SJSA1 (cell line): ENCODE measurements around the gene HOXA13. TPM values are rescaled to one million over a fixed set of nuclear protein-coding genes. Genes with fewer than 3 reads are reported as not detected.

Experiments
- DNase-seq, 2 experiments: peaks; one replicate each; pipeline ENCODE4 v3.0.0-alpha.2; 2015 to 2020; ENCODE audit warnings: low spot score in 2 of 2, low read depth in 1 of 2
- H3K27ac ChIP-seq: fragments of 250-450 bp; sonication (Bioruptor Pico); 2 replicates; pipeline ENCODE4 v1.5.1; 2020; ENCODE audit warnings: mild to moderate bottlenecking, moderate library complexity
- H3K27me3 ChIP-seq: fragments of 250-450 bp; sonication (Bioruptor Pico); replicated peaks from 2 replicates; pipeline ENCODE4 v1.5.1; 2020; ENCODE audit warnings: mild to moderate bottlenecking, moderate library complexity
- H3K36me3 ChIP-seq: fragments of 250-450 bp; sonication (Bioruptor Pico); 2 replicates; pipeline ENCODE4 v1.5.1; 2020; ENCODE audit warnings: mild to moderate bottlenecking
- H3K4me1 ChIP-seq: fragments of 250-450 bp; sonication (Bioruptor Pico); replicated peaks from 2 replicates; pipeline ENCODE4 v1.6.1; 2021; ENCODE audit warnings: mild to moderate bottlenecking
- H3K4me3 ChIP-seq: fragments of 250-450 bp; sonication (Bioruptor Pico); 2 replicates; pipeline ENCODE4 v1.5.1; 2020; ENCODE audit warnings: mild to moderate bottlenecking
- H3K9me3 ChIP-seq: fragments of 250-450 bp; sonication (Bioruptor Pico); replicated peaks from 2 replicates; pipeline ENCODE4 v1.5.1; 2020; ENCODE audit warnings: mild to moderate bottlenecking
- total RNA-seq: library from RNA; depleted of rRNA; stranded (reverse); fragments of >200 nt; shearing (Covaris generic); gene quantifications from 2 replicates; pipeline ENCODE4 v1.2.3, GENCODE V29; 2014

Gene HOXA13
- total RNA-seq, 1 experiment from 2014 or later = 2.5 TPM

DNA sequence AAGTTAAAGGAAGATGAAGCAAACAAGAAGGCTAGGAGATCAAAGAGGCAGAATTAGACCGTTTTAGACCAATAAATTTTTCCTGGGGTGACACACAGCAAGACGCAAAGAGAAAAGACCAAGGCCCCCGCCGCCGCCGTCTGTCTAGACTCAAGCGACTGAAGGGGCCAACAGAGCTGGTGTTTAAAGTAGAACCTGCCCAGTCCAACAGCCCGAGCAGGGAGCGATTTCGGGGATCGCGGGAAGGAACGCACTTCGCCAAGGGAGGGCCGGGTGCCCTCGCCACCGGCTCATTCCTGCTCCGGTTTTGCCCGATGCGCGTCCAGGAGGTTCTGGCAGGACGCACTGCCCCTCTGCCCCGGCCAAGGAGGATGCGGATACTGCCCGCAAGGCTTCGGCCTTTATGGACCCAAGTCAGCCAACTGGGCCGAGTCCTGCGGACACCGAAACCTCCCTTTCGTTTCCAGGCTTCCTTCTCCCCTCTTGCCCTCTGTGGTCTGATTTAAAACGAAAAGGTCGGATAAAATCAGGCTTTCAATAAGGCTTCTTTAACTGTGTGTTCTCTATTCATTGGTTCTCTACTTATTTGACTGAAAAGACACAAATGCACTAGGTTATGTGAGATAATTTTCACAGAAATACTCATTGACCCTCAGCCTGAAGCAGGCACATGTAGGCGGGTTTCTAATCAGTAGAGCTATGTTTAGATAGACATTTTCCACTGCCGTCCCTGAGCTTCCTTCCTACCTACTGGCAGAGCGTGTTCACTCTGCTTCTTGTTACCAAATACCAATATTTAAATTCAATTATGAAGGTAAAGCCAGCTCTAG is 41.2 kb downstream of the HOXA13 start:
- Histone ChIP-seq H3K36me3 (peaks cover 16% of the 10 kb centered on the region), H3K27me3 (no peaks in the 10 kb centered on the region; the same call in 1 of the 2 replicates), H3K27ac (no peak overlapping the region), H3K9me3 (no peaks in the 10 kb centered on the region), H3K4me3 (no peak overlapping the region), H3K4me1 (peaks cover 24% of the 10 kb centered on the region)
- no peak for DNase-seq

DNA sequence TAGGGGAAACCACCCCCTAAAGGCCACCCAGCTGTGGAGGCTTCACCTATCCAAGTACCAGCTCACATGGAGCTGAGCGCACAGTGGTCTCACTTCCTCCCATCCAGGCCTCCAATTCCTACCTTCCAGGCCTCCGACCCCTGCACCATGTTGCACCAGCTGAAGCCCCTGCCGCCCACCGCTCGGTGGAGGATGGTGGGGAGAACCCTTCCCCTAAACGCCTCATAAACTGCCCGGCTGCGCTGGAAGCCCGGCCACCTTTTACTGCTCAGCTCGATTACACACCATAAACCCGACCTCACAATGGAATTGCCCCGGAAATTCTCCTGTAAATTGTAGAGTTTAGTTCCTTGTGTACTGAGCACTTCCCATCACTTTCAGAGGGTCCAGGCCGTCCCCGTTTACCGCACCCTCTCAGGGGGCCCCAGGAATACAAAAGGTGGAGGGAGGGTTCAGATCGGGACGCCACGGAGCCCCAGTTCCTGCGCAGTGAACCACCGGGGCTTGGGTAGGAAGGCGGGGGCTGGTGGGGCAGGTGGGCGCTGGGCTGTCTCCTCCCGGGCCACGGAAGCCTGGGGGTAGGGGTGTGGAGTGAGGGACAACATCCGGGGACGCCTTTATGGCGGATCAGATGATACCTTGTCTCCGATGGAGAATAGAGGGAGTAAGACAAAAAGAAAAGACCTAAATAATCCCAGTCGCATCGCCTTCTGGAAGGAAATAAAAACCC is 42.0 kb downstream of the HOXA13 start:
- no peaks in the 10 kb centered on the region for H3K9me3 ChIP-seq
- peaks cover 8% of the 10 kb centered on the region for H3K36me3 ChIP-seq
- H3K4me1 ChIP-seq = peaks cover 17% of the 10 kb centered on the region
- DNase-seq = no peak
- H3K27ac ChIP-seq = no peak overlapping the region
- no peaks in the 10 kb centered on the region; the same call in 1 of the 2 replicates for H3K27me3 ChIP-seq
- H3K4me3 ChIP-seq = no peak overlapping the region

DNA sequence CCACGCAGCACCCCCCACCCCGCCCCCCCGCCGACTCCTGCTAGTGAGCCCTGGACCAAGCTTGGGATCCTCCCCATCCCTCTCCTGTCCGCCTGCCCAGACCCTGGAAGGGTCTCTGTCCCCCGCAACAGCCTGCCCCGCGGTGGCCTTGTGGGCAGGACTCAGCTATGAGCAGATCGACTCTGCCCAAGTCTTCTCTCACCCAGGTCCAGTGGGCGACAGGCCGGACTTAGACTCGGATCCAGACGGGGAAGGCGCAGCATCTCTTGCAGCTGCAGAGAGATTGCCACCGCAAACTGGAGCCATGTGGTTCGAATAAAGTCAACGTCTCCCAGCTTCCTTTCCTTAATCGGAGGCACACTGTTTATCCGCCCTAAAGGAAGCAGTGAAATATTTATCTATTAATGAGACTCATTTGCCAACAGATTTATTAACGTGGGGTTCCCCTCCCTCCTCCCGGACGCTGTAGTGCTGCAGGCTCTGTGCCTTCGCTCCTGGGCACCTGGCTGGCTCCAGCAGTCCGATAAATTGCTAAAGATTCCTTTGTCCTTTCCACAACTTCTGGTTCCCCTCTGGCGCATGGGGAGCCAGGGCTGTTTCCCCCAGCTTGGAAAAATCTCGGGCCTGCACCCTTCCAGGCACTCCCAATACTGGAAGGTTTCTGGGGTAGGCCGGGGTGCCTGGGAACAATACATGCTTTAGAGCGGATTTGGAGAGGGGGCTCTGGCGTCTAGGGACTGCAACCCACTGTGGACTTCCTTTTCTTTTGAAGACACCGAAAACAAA is 42.8 kb downstream of the HOXA13 start:
- Histone ChIP-seq H3K27ac (no peak overlapping the region), H3K4me3 (peak overlapping the region; percentile 46), H3K4me1 (peaks cover 24% of the 10 kb centered on the region), H3K36me3 (peaks cover 3% of the 10 kb centered on the region; the same call in 1 of the 2 replicates), H3K9me3 (no peaks in the 10 kb centered on the region), H3K27me3 (no peaks in the 10 kb centered on the region; the same call in 1 of the 2 replicates)
- peak in 1 of 2 experiments; percentile 35 for DNase-seq

DNA sequence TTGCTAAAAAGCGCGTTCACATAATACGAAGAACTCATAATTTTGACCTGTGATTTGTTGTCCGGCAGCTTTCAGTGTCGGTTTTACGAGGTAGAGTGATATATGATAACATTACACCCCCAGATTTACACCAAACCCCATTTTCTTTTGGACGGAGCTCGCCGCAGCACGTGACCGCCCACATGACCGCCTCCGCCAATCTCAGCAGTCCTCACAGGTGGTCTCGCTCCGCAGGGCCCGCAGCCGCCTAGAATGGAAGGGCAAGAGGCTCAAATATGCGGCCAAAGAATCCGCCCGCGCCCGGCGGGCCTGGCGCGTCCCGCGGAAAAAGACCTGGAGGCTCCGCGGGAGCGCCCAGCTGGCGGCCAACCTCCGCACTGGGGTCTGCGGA is 43.4 kb downstream of the HOXA13 start, which contains the start of gene HOXA7:
TSS of gene HOXA7 (minus strand) at position 168 of the 391 bp plus-strand sequence. CDS start at position 38, 130 bp downstream.
- Histone ChIP-seq H3K36me3 (no peaks in the 10 kb centered on the region), H3K27ac (no peak within 1 kb of the TSS; the same call in 1 of the 2 replicates), H3K4me1 (peaks cover 30% of the 10 kb centered on the region), H3K4me3 (peak within 1 kb of the TSS; percentile 46), H3K9me3 (no peaks in the 10 kb centered on the region), H3K27me3 (no peaks in the 10 kb centered on the region; the same call in 1 of the 2 replicates)
- DNase-seq = peak in 1 of 2 experiments; percentile 76

DNA sequence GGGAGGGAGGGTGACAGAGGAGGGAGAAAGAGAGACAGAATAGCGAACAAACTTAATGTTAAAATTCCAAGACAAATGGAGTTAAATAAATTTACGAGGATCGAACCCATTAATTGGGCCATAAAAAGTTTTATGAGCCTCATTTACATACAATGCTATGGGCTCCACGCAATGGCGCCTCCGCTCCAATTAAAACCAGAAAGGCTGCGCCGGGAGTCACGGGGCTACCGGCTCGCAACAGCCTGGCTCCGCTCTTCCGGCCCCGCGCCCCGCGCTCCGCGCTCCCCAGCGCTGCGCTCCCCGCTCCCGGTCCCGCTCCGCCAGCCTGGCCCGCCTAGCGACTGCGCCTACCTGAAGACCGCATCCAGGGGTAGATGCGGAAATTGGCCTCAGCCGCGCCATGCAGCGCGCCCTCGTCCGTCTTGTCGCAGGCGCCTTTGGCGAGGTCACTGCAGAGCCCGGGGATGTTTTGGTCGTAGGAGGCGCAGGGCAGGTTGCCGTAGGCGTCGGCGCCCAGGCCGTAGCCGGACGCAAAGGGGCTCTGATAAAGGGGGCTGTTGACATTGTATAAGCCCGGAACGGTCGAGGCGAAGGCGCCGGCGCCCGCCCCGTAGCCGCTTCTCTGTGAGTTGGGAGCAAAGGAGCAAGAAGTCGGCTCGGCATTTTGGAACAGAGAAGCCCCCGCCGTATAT is 43.9 kb downstream of the HOXA13 start:
- Histone ChIP-seq H3K27ac (no peak overlapping the region; the same call in 1 of the 2 replicates), H3K9me3 (no peaks in the 10 kb centered on the region), H3K36me3 (no peaks in the 10 kb centered on the region), H3K4me3 (peak overlapping the region; percentile 46), H3K4me1 (peaks cover 33% of the 10 kb centered on the region), H3K27me3 (no peaks in the 10 kb centered on the region; the same call in 1 of the 2 replicates)
- peak; percentile 43 to 58 for DNase-seq

DNA sequence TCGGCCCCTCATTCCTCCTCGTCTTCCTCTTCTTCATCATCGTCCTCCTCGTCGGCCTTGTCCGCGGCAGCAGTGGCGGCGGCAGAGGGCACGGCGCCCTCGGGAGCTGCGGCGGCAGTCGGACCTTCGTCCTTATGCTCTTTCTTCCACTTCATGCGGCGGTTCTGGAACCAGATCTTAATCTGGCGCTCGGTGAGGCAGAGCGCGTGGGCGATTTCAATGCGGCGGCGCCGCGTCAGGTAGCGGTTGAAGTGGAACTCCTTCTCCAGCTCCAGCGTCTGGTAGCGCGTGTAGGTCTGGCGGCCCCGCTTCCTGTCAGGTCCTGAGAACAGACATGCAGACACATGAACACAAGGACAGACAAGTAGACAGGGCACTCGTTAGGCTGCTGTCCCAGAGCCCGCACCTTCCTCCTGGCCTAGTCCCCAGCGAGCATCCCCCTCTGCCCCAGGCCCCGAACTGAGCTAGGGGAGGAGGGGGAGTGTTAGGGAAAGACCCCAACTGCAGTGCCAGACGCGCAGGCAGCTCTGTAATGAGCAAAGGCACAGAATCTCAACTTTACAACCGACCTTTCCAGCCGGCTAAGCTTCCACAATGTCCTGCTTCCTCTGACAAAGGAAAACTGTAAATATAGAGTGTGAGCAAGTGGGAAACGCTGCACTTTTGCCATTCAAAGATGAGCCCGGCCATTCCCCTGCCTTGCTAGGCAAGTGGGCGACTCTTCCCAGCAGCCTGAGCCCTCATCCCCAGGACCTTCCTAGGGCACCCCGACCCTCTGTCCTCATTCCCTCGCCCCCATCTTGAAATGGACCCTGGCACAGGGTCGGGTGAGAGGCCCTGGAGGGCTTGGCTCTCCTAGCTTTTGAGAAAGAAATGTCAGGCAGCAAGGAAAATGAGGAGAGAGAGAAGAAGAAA is 44.7 kb downstream of the HOXA13 start:
- DNase-seq = no peak
- H3K9me3 ChIP-seq = no peaks in the 10 kb centered on the region
- peak overlapping the region; percentile 46 for H3K4me3 ChIP-seq
- H3K27ac ChIP-seq = no peak overlapping the region
- no peaks in the 10 kb centered on the region for H3K36me3 ChIP-seq
- no peaks in the 10 kb centered on the region; the same call in 1 of the 2 replicates for H3K27me3 ChIP-seq
- peaks cover 32% of the 10 kb centered on the region for H3K4me1 ChIP-seq

DNA sequence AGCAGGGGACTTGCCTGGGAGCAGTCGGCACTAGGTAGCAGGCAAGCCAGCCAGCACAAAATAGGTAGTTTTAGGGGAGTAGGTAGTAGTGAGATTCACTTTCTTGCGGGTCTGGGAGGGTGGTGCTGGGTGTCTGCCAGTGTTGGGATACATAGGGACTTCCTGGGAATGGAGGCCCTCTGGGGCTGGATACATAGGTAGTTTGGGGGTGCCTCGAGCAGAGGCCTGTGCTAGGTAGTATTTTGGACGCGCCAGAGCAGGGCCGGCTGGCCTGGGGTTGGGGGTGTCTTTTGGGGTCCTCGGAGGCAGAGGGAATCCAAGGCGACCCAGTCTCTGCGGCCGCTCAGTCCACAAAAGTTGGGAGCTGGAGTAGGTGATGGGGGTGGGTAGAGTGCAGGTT is 45.5 kb downstream of the HOXA13 start:
- no peaks in the 10 kb centered on the region for H3K9me3 ChIP-seq
- H3K36me3 ChIP-seq = no peaks in the 10 kb centered on the region
- H3K27ac ChIP-seq = no peak overlapping the region
- DNase-seq = no peak
- H3K27me3 ChIP-seq = no peaks in the 10 kb centered on the region; the same call in 1 of the 2 replicates
- H3K4me3 ChIP-seq = no peak overlapping the region
- peaks cover 33% of the 10 kb centered on the region for H3K4me1 ChIP-seq

DNA sequence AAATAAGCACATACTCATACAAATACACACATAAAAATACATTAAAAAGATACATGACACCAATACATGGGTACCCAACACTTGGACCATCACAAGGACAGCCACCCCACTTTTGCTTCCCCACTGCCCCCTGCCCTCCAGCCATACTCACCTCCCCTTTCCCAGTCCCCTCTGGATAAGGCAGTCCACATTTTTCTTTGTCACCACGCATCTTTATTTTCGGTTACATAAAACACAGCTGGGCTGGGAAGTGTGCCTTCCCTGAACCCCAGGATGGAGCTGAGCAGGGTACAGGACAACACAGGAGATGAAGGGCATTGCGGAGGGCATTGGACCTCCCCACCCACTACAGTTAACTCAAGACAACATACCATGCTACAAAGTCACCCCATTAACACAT is 46.4 kb downstream of the HOXA13 start:
- peaks cover 41% of the 10 kb centered on the region for H3K4me1 ChIP-seq
- no peaks in the 10 kb centered on the region for H3K9me3 ChIP-seq
- H3K27ac ChIP-seq = no peak overlapping the region
- no peak overlapping the region for H3K4me3 ChIP-seq
- no peaks in the 10 kb centered on the region; the same call in 1 of the 2 replicates for H3K27me3 ChIP-seq
- H3K36me3 ChIP-seq = no peaks in the 10 kb centered on the region
- DNase-seq = no peak

DNA sequence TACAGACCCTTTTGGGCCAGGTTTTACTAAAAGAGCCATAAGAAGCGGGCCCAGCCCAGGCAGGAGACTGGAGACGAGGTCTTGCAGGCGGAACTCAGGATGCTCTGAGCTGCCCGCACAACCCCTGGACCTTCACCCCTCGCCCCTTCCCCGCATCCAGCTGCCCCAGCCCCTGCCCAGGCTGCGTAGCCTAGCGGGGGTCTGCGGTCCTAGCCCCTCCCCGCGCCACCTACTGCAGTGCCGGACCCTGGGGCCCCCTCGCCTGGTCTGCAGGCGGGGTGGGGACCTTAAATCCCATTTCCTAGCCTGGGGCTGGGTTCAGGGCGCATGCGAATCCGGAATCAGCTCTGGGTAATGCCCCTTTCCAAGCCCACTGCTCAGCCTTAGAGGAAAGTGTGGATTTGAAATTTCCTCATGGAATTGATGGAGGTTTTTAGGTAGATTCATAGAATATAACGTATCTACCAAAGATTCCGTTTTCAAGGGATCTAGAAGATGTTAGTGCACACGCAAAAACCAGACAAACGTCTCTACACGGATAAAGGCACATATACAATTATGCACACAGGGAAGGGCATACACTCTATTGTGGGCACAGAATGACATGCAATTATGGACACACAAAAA is 47.0 kb downstream of the HOXA13 start:
- no peaks in the 10 kb centered on the region for H3K9me3 ChIP-seq

DNA sequence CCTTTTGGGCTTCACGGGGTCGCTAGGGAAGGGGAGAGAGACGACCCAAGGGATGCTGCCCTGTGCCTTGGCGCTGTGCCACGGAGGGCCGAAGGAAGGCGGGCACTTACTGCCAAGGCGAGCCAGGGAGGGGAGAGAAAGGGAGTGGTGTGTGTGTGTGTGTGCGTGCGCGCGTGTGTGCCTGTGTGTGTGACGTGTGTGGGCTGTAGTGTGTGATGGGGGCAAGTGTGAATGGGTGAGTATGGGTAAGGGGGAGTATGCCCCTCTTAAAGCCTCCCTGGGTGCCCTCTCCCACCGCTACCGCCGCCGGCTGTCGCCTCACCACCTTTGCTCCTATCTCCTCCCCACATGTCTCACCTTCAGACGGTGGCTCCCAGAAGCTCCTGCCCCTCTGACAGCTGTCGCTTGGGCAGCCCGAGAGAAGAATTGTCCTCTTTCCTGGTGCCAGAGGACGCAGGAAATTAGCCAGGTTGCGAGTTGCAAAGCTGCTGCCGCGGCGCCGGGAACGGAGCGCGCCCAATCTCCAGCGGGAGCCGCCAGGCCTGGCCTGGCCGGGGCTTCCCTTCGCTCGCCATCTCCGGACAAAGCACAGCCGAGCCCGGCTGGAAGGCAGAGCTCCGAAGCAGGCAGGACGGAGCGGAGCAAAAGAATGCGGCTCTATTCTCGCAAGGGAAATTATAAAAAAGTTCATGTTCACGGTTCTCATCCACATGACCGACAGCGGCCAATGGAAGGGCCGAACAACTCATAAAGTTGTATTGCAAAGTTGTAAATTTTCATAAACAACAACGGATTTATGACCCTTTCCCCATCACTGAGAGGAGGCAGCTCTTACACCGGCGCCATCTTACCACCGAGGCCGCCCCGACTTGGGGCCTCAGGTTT is 47.7 kb downstream of the HOXA13 start, which contains the start of gene HOXA3:
TSS of gene HOXA3 (minus strand) at position 653 of the 885 bp plus-strand sequence. CDS start 41,943 bp downstream, outside the sequence.
- H3K27me3 ChIP-seq = no peaks in the 10 kb centered on the region; the same call in 1 of the 2 replicates
- peak in 1 of 2 experiments; percentile 57 for DNase-seq
- peak within 1 kb of the TSS; percentile 37 for H3K4me3 ChIP-seq
- no peaks in the 10 kb centered on the region for H3K9me3 ChIP-seq
- peaks cover 52% of the 10 kb centered on the region for H3K4me1 ChIP-seq
- H3K36me3 ChIP-seq = no peaks in the 10 kb centered on the region
- H3K27ac ChIP-seq = no peak within 1 kb of the TSS

More for the DNA sequence above, 47.0 kb downstream of the HOXA13 start:
- Histone ChIP-seq H3K4me3 (peak overlapping the region; percentile 37; the same call in 1 of the 2 replicates), H3K4me1 (peaks cover 47% of the 10 kb centered on the region), H3K27me3 (no peaks in the 10 kb centered on the region; the same call in 1 of the 2 replicates), H3K27ac (no peak overlapping the region), H3K36me3 (no peaks in the 10 kb centered on the region)
- peak in 1 of 2 experiments; percentile 37 for DNase-seq
